GM10266 (cell line): ENCODE measurements around the gene ELK4.
"Not testable (repeated sequence)": the region's sequence is repeated elsewhere in the genome, so short reads cannot be mapped to it uniquely, and the experiment has no call there.

Source experiments
- DNase-seq: peaks from one replicate; pipeline ENCODE4 v3.0.0; 2012; ENCODE audit errors: extremely low spot score
- TF ChIP-seq, protein P1 (sequence below): IDR thresholded peaks from 2 replicates; pipeline ENCODE4 v1.5.1; 2012; ENCODE audit warnings: mild to moderate bottlenecking, low read depth; ENCODE audit not compliant: control insufficient read depth, insufficient read depth; ENCODE audit errors: missing control alignments

ELK4 gene

DNA sequence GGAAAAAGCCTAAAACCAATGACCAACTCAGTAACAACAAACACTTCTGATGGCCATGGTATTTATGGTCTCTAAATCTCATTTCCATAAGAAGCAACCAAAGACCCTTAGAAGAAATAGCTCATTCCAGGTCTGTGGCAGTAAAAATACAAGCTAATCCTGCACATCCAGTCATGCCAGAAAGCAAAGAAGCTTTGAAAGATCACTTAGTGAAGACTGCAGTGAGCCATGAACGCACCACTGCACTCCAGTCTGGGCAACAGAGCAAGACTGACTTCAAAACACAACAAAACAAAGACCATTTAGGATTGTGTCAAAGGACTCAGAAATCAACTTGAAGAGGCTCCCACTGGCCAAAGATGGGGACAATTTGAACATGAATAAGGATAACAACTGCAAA, 18.4 kb upstream of the ELK4 start:
- DNase-seq = no peak
- TF ChIP-seq, protein P1, sequence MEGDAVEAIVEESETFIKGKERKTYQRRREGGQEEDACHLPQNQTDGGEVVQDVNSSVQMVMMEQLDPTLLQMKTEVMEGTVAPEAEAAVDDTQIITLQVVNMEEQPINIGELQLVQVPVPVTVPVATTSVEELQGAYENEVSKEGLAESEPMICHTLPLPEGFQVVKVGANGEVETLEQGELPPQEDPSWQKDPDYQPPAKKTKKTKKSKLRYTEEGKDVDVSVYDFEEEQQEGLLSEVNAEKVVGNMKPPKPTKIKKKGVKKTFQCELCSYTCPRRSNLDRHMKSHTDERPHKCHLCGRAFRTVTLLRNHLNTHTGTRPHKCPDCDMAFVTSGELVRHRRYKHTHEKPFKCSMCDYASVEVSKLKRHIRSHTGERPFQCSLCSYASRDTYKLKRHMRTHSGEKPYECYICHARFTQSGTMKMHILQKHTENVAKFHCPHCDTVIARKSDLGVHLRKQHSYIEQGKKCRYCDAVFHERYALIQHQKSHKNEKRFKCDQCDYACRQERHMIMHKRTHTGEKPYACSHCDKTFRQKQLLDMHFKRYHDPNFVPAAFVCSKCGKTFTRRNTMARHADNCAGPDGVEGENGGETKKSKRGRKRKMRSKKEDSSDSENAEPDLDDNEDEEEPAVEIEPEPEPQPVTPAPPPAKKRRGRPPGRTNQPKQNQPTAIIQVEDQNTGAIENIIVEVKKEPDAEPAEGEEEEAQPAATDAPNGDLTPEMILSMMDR = no peak

DNA sequence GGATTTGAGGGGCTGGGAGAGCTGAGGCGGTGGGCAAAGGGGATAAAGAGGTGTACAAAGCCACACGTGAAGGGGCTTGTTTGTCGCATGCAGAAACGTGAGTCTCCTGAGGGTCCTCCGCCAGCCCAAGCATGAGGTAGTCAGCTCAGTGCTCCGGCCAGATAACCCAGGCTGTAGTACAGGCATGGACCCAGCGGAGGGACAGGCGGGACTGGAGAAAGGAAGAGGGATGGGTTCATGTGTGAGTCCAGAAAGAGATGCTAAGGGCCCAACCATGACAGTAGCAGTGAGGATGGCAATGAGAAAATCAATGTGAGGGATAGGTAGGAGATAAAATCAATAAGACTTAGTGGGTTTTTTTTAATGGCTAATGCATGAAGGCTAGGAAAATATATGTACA, 13.7 kb upstream of the ELK4 start:
- no peak for DNase-seq
- TF ChIP-seq, protein P1 = no peak

DNA sequence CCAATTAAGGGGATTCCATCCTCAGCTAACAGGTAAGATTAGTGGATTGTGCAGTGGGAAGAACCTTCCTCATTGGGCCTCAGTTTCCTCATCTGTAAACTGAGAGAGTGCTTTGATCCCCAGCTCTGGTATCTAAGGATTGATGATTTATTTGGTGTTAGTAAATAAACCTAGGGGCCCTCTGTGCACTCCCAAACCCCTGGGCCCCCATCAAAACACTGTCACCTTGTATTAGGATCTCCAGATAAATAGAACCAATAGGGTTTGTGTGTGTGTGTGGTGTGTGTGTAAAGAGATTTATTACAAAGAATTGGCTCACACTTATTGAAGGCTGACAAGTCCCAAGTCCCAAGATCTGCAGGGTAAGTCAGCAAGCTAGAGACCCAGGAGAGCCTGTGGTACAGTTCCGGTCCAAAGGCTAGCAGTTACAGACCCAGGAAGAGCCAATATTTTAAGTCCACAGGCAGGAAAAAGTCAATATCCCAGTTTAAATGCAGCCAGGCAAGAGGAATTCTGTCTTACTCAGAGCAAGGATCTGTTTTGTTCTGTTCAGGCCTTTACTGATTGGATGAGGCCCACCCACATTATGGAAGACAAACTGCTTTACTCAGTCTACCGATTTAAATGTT, 11.0 kb upstream of the ELK4 start:
- TF ChIP-seq, protein P1 = no peak
- no peak for DNase-seq

DNA sequence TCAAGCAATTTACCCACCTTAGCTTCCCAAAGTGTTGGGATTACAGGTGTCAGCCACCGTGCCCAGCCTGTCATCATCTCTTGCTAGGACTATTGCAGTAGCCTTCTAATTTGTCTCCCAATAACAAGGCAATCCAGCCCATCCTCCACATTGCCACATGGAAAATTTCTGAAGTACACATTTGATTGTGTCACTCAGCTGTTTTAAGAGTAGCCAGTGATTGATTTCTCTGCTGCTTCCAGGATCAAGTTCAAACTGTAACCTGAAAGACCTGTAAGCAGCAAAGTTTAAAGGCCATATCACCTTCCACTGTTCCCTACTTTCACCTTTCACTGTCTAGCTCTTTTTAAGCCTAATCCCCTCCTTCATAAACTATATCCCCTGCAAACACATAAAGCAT, 7.8 kb upstream of the ELK4 start:
- TF ChIP-seq, protein P1 = no peak
- no peak for DNase-seq

DNA sequence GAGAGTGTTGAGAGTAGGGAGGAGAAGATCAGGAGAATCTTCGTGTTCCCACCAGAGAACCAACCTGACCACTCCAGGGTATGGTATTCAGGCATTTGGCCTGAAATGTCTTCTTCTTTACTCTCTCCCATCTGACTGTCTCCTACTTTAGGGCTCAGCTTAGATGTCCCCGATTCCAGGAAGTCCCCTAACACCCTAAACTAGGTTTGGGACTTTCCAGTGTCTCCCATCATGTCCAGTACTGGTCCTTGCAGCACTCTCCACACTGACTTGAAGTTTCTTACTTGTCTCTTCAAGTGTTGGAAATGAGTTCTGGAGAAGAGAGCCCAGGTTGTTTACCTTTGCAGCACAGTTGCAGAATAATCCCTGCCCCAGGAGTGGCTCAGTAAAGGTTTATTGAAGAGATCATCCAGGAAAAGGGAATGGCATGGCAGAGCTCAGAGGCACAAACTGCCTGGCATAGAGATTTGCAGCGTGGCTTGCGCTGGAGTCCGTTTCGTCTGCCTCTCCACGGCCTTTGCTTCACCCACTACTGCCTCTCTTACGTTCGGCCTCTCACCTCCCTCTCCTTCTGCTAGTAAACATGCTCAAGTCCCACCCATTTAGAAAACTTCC, 6.2 kb upstream of the ELK4 start:
- TF ChIP-seq, protein P1 = no peak
- DNase-seq = no peak

DNA sequence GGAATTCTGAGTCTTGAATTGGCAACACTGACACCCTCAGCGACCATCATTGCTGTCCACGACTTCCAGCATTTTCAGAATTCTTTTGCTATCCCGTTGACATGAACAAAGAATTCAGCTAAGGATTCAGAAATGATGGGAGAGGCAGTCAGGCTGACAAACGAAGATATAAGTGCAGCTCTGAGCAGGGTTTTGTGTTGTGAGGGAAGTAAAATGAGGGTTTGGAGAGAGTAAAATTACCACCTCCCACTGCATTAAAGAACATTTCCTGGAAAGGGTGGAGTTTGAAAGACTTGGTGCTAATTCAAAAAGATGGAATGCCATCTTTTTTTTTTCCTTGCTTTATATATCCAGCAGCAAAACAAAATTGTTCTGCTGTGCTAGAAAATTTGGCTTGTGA, 4.9 kb upstream of the ELK4 start:
- TF ChIP-seq, protein P1 = no peak
- DNase-seq = no peak

DNA sequence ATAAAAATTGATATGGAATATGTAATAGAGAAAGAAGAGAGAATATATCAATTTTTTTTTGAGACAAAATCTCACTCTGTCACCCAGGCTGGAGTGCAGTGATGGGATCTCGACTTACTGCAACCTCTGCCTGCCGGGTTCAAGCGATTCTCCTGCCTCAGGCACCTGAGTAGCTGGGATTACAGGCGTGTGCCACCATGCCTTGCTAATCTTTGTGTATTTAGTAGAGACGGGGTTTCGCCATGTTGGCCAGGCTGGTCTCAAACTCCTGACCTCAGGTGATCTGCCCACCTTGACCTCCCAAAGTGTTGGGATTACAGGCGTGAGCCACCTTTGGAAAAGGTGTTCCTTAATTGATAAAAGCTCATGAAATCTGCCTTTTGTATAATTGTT, 4.3 kb upstream of the ELK4 start:
- DNase-seq = not testable (repeated sequence)

DNA sequence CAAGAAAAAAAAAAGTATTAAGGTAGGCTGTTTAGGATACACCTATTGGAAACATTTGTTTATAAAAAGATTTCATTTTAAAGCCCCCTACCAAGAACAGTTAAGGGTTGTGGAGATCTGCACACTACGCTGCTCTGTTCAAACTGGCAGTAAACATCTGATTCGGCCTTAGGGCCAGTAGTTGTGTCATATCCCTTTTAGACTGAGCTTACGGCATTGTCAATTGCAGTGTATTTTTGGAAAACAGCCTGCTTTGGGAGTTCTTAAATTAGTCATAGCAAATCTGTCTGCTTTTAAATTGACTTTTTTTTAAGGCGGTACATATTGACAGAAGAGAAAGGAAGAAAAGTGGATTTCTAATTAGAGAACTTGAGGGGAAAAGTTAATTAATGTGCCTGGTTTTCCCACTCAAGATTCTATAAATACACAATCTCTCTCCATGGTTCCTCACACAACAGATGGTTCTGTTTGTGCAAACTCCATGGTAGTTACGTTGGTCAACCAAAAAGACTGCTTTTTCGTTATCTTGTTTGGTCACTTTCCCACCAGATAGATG, 1.7 kb upstream of the ELK4 start:
- TF ChIP-seq, protein P1 = no peak
- no peak for DNase-seq
